B cell (primary cell): ENCODE data around the gene MTFR1L. TPM values are rescaled to one million over a fixed set of nuclear protein-coding genes. Genes with fewer than 3 reads are reported as not detected.

Experiments
- ATAC-seq: fragments of 200-7000 bp; cut with Tn5 transposase; one replicate; pipeline ENCODE4 v1.10.0; 2021; ENCODE audit warnings: low read depth, mild to moderate bottlenecking, moderate number of reproducible peaks, moderate library complexity
- CTCF ChIA-PET: fragments of 350-600 bp; sonication (Branson Sonifier 250); formaldehyde crosslinking; loops from one replicate; lab custom pipeline; 2021; ENCODE audit warnings: antibody characterized with exemption, inconsistent platforms; lab: Charles Lee
- POLR2A ChIA-PET: fragments of 350-600 bp; sonication (Branson Sonifier 250); formaldehyde crosslinking; loops from one replicate; lab custom pipeline; 2021; ENCODE audit warnings: antibody characterized with exemption; lab: Charles Lee
- DNase-seq: peaks from one replicate; pipeline ENCODE4 v3.0.0; 2013
- H2AFZ ChIP-seq: 2 replicates; pipeline ENCODE4 v1.6.1; 2012; ENCODE audit warnings: mild to moderate bottlenecking, low read depth, low read length; ENCODE audit not compliant: insufficient read depth, poor library complexity, severe bottlenecking
- H3K27ac ChIP-seq, 2 donors: 1 replicate in 1 of 2; 2 replicates in 1 of 2; pipeline ENCODE4 v1.5.1; 2012 to 2013; ENCODE audit warnings: low read length in 2 of 2, mild to moderate bottlenecking in 2 of 2, moderate library complexity in 1 of 2
- H3K27me3 ChIP-seq, 4 experiments: fragments of 200-600 bp in 1 of 4; sonication (generic) in 1 of 4; replicated peaks in 1 of 4; 1 replicate in 2 of 4; 2 replicates in 2 of 4; pipeline versions ENCODE4 v1.6.1 to v1.7.0; 2013 to 2016; ENCODE audit warnings: low read length in 3 of 4, mild to moderate bottlenecking in 2 of 4, mixed read lengths in 1 of 4, moderate library complexity in 1 of 4; ENCODE audit not compliant: insufficient read depth in 4 of 4, control insufficient read depth in 3 of 4; ENCODE audit errors: control extremely low read depth in 1 of 4
- H3K36me3 ChIP-seq, 2 experiments: replicated peaks in 1 of 2; 1 replicate in 1 of 2; 2 replicates in 1 of 2; pipeline versions ENCODE4 v1.6.1 to v1.7.1; 2013; ENCODE audit warnings: low read length in 1 of 2; ENCODE audit not compliant: insufficient read depth in 2 of 2, control insufficient read depth in 1 of 2; ENCODE audit errors: control extremely low read depth in 1 of 2, extremely low read depth in 1 of 2
- H3K4me1 ChIP-seq, 2 donors: fragments of 200-600 bp in 1 of 2; sonication (generic) in 1 of 2; 1 replicate in 1 of 2; 2 replicates in 1 of 2; pipeline versions ENCODE4 v1.5.1 to v1.6.1; 2013 to 2017; ENCODE audit warnings: low read length in 2 of 2; ENCODE audit not compliant: control insufficient read depth in 2 of 2, insufficient read depth in 2 of 2
- H3K4me2 ChIP-seq: replicated peaks from 2 replicates; pipeline ENCODE3; 2012; ENCODE audit warnings: mild to moderate bottlenecking, low read depth, low read length; ENCODE audit not compliant: poor library complexity, severe bottlenecking
- H3K4me3 ChIP-seq, 5 experiments: fragments of 200-600 bp in 1 of 5; sonication (generic) in 1 of 5; 1 replicate in 3 of 5; 2 replicates in 2 of 5; pipeline versions ENCODE4 v1.5.1 to v1.7.0; 2011 to 2016; ENCODE audit warnings: low read length in 4 of 5, mild to moderate bottlenecking in 4 of 5, low read depth in 2 of 5, control low read depth in 1 of 5, moderate library complexity in 1 of 5; ENCODE audit not compliant: insufficient read depth in 1 of 5; ENCODE audit errors: control extremely low read depth in 1 of 5, extremely low read depth in 1 of 5
- H3K79me2 ChIP-seq: fragments of 200-600 bp; sonication (generic); one replicate; pipeline ENCODE4 v1.6.0; 2016; ENCODE audit warnings: low read length; ENCODE audit not compliant: control insufficient read depth, insufficient read depth
- H3K9ac ChIP-seq: fragments of 200-600 bp; sonication (generic); 2 replicates; pipeline ENCODE4 v1.6.1; 2017; ENCODE audit warnings: mild to moderate bottlenecking, low read length, moderate library complexity
- H3K9me3 ChIP-seq, 3 donors: one replicate each; pipeline versions ENCODE4 v1.6.1 to v1.7.1; 2013; ENCODE audit warnings: low read length in 2 of 3; ENCODE audit not compliant: control insufficient read depth in 2 of 3, insufficient read depth in 1 of 3; ENCODE audit errors: control extremely low read depth in 1 of 3
- H4K20me1 ChIP-seq: 2 replicates; pipeline ENCODE4 v1.6.0; 2012; ENCODE audit warnings: mild to moderate bottlenecking, low read length; ENCODE audit not compliant: insufficient read depth, control insufficient read depth, poor library complexity, severe bottlenecking
- H3K27ac Mint-ChIP-seq: one replicate; pipeline ENCODE4 v1.8.0; 2021; ENCODE audit warnings: mixed read lengths
- H3K27me3 Mint-ChIP-seq: one replicate; pipeline ENCODE4 v1.8.0; 2021; ENCODE audit warnings: mixed read lengths
- H3K4me1 Mint-ChIP-seq: one replicate; pipeline ENCODE4 v1.8.0; 2021; ENCODE audit warnings: mixed read lengths
- H3K4me3 Mint-ChIP-seq: one replicate; pipeline ENCODE4 v1.8.0; 2021; ENCODE audit warnings: mixed read lengths
- H3K9me3 Mint-ChIP-seq: one replicate; pipeline ENCODE4 v1.8.0; 2022; ENCODE audit warnings: mixed read lengths; ENCODE audit not compliant: insufficient read depth
- EZH2 ChIP-seq: IDR thresholded peaks from 2 replicates; pipeline ENCODE4 v1.6.1; 2012; ENCODE audit warnings: borderline replicate concordance, low read depth, mild to moderate bottlenecking, moderate library complexity, low read length; ENCODE audit not compliant: insufficient read depth, poor library complexity, severe bottlenecking
- WGBS: methylation state at CpG from one replicate; pipeline ENCODE4 v1.1.5; 2013; ENCODE audit warnings: missing lambda C conversion rate; ENCODE audit not compliant: insufficient coverage; 5-methylcytosine and 5-hydroxymethylcytosine counted together
- intact Hi-C: fragments of 100-400 bp; cut with micrococcal nuclease; formaldehyde crosslinking; loops from one replicate; pipeline ENCODE4 v1.10.0; 2022
- polyA plus RNA-seq: library from polyadenylated mRNA; depleted of rRNA; stranded (reverse); fragments of >200 nt; gene quantifications from 2 replicates; pipeline ENCODE4 v1.2.3, GENCODE V29; 2012
- total RNA-seq, 2 donors: library from RNA; stranded (reverse); fragments of 120-200 nt in 1 of 2; gene quantifications; 1 replicate in 1 of 2; 2 replicates in 1 of 2; pipeline versions ENCODE4 v1.2.3 to v1.2.4, GENCODE V29; 2013 to 2022
- TF ChIP-seq, protein P1 (sequence below): fragments of 200-600 bp; IDR thresholded peaks from one replicate; pipeline ENCODE4 v1.8.0; 2022; ENCODE audit warnings: antibody characterized with exemption, mild to moderate bottlenecking

MTFR1L gene
- total and polyA plus RNA-seq, 2 donors (not counting 1 experiment from before 2014, with no cell fraction given), result 41.5 to 44.6 TPM

DNA sequence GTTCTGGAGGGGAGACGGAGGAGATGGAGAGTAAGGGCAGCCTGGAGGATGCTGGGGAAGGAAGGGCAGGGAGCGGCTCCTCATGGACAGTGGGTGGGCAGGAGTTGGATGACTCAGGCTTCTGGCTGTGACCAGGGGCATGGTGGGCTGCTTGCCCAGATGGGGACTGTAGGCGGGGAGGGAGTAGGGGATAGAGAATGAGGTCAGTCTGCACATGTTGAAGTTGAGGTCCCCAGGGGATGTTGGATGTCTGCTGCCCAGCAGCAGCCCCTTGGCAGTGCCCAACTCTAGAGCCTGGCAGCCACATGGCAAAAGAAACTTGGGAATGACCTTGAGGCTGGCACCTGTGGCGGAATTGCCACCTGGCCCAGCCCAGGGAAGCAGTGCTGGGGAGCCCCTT, 13.3 kb upstream of the MTFR1L start:
- 95% methylated on average over 4 of the region's 4 CpGs for WGBS

More for the DNA sequence above, 13.3 kb upstream of the MTFR1L start:
- H3K79me2 ChIP-seq, result no peaks in the 10 kb centered on the region
- no peak overlapping the region for H3K9ac ChIP-seq
- no peak overlapping the region for H3K27ac Mint-ChIP-seq
- ATAC-seq (no peak), DNase-seq (no peak)
- peaks cover 28% of the 10 kb centered on the region for H3K4me1 Mint-ChIP-seq
- ChIA-PET POLR2A (no interaction called here), CTCF (interaction anchor here (1.1 to 6.0 kb wide), 2 partner anchors 13 to 285 kb away, joined by 5 to 49 read pairs; partner anchors contain the start of gene MTFR1L)
- no peak overlapping the region for H3K27ac ChIP-seq
- no peak overlapping the region for H2AFZ ChIP-seq
- TF ChIP-seq, protein P1, sequence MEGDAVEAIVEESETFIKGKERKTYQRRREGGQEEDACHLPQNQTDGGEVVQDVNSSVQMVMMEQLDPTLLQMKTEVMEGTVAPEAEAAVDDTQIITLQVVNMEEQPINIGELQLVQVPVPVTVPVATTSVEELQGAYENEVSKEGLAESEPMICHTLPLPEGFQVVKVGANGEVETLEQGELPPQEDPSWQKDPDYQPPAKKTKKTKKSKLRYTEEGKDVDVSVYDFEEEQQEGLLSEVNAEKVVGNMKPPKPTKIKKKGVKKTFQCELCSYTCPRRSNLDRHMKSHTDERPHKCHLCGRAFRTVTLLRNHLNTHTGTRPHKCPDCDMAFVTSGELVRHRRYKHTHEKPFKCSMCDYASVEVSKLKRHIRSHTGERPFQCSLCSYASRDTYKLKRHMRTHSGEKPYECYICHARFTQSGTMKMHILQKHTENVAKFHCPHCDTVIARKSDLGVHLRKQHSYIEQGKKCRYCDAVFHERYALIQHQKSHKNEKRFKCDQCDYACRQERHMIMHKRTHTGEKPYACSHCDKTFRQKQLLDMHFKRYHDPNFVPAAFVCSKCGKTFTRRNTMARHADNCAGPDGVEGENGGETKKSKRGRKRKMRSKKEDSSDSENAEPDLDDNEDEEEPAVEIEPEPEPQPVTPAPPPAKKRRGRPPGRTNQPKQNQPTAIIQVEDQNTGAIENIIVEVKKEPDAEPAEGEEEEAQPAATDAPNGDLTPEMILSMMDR, result no peak
- no peak for TF ChIP-seq EZH2
- intact Hi-C loops, result no loop called here
- no peak overlapping the region for H3K4me3 Mint-ChIP-seq
- H3K4me3 ChIP-seq, result no peak overlapping the region
- H3K9me3 Mint-ChIP-seq, result no peaks in the 10 kb centered on the region
- no peaks in the 10 kb centered on the region for H3K9me3 ChIP-seq
- H3K4me1 ChIP-seq, result peaks cover 17 to 23% of the 10 kb centered on the region in 2 donors
- H4K20me1 ChIP-seq, result no peaks in the 10 kb centered on the region
- H3K36me3 ChIP-seq, result peaks cover 0 to 3% of the 10 kb centered on the region in 2 experiments
- H3K27me3 Mint-ChIP-seq, result no peaks in the 10 kb centered on the region
- peaks cover 0 to 4% (median 0%) of the 10 kb centered on the region in 4 experiments for H3K27me3 ChIP-seq
- H3K4me2 ChIP-seq, result no peak overlapping the region
